ENCODE results near the gene NBEAL1. TPM values are rescaled to one million over a fixed set of nuclear protein-coding genes. Genes with fewer than 3 reads are reported as not detected.
"Not testable (repeated sequence)": the region's sequence is repeated elsewhere in the genome, so short reads cannot be mapped to it uniquely, and the experiment has no call there.

The NBEAL1 gene
- total and polyA plus RNA-seq, 9 donors = 4.6 to 36.2 (median 26.2) TPM

DNA sequence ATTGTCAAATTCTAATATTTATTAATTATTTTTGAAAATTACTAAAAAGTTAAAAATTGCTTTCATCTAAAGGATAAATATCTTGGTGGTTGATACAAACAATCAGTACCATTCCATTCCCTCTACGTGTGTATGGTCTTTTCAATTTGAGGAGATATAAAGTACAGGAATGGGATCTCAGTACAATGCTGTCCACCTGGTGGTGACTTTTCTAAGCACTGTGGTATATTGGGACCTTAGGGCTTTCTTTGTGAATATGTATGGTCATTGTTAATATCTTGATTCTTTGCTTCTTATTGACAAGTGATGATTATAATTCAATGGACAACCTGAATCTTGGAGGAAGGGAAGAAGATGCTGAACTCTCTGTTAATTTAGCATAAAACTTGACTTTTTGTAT, 83.1 kb downstream of the NBEAL1 start:
- Histone ChIP-seq H3K4me1 (ENCODE audit: insufficient read depth) (no peaks in the 10 kb centered on the region), H3K4me3 (no peak overlapping the region), H3K36me3 (no peaks in the 10 kb centered on the region), H3K27ac (no peak overlapping the region), H3K27me3 (no peaks in the 10 kb centered on the region), H3K9me3 (no peaks in the 10 kb centered on the region)
- TF ChIP-seq POLR2A (IDR thresholded peaks at IDR 0.05) = no peak
- TF ChIP-seq, protein P1, sequence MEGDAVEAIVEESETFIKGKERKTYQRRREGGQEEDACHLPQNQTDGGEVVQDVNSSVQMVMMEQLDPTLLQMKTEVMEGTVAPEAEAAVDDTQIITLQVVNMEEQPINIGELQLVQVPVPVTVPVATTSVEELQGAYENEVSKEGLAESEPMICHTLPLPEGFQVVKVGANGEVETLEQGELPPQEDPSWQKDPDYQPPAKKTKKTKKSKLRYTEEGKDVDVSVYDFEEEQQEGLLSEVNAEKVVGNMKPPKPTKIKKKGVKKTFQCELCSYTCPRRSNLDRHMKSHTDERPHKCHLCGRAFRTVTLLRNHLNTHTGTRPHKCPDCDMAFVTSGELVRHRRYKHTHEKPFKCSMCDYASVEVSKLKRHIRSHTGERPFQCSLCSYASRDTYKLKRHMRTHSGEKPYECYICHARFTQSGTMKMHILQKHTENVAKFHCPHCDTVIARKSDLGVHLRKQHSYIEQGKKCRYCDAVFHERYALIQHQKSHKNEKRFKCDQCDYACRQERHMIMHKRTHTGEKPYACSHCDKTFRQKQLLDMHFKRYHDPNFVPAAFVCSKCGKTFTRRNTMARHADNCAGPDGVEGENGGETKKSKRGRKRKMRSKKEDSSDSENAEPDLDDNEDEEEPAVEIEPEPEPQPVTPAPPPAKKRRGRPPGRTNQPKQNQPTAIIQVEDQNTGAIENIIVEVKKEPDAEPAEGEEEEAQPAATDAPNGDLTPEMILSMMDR (IDR thresholded peaks at IDR 0.05) = no peak
- no peak for TF ChIP-seq EP300 (IDR thresholded peaks at IDR 0.05)
- WGBS, 3 donors = 70 to 80% (median 78%) methylated on average over 1 of the region's 1 CpG
- intact Hi-C loops (cut with DNase I) = no loop called here
- DNase-seq = no peak

DNA sequence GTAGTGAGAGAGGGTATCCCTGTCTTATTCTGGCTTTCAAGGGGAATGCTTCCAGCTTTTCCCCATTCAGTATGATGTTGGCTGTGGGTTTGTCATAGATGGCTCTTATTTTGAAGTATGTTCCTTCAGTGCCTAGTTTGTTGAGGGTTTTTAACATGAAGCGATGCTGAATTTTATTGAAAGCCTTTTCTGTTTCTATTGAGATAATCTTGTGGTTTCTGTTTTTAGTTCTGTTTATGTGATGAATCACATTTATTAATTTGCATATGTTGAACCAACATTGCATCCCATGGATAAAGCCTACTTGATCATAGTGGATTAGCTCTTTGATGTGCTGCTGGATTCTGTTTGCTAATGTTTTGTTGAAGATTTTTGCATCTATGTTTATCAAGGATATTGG, 87.7 kb downstream of the NBEAL1 start:
- H3K27ac ChIP-seq; intact Hi-C loops (cut with DNase I); H3K9me3 ChIP-seq; H3K27me3 ChIP-seq; DNase-seq; H3K4me1 ChIP-seq (ENCODE audit: insufficient read depth); H3K36me3 ChIP-seq; H3K4me3 ChIP-seq: not testable (repeated sequence)
- WGBS, 3 donors = 66 to 93% (median 84%) methylated on average over 1 of the region's 1 CpG

DNA sequence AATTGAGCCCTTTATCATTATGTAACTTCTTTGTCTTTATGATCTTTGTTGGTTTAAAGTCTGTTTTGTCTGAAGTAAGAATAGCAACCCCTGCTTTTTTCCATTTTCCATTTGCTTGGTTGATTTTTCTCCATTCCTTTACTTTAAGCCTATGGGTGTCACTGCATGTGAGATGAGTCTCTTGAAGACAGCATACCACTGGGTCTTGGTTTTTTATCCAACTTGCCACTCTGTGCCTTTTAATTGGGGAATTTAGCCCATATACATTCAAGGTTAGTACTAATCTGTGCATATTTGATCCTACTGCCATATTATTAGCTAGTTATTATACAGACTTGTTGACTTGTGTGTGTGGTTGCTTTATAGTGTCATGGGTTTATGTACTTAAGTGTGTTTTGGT, 89.6 kb downstream of the NBEAL1 start:
- no peaks in the 10 kb centered on the region for H3K36me3 ChIP-seq

DNA sequence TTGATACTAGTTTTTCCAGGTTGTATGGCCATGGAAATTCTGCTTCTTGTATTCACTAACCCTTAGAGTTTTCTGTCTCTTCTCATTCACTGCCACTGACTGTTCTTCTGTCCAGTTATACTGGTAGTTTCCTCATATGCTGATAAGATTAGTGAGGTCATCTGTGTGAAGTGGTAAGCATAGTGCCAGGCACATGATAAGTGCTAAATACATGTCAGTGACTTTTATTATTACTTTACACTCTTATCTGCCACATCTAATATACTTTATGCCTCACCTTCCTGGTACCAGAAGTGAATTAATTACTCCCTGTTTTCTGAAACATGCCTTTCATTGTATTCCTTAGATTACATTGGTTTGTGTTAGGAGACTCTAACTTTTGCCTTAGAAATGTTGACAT, 91.3 kb downstream of the NBEAL1 start:
- Histone ChIP-seq H3K27me3 (no peaks in the 10 kb centered on the region), H3K36me3 (no peaks in the 10 kb centered on the region), H3K4me1 (ENCODE audit: insufficient read depth) (no peaks in the 10 kb centered on the region), H3K27ac (no peak overlapping the region), H3K9me3 (no peaks in the 10 kb centered on the region), H3K4me3 (no peak overlapping the region)
- no peak for DNase-seq
- TF ChIP-seq, protein P1 (IDR thresholded peaks at IDR 0.05) = no peak
- TF ChIP-seq POLR2A (IDR thresholded peaks at IDR 0.05) (no peak), EP300 (IDR thresholded peaks at IDR 0.05) (no peak)
- intact Hi-C loops (cut with DNase I) = no loop called here

More for the DNA sequence above, 89.6 kb downstream of the NBEAL1 start:
- no peaks in the 10 kb centered on the region for H3K4me1 ChIP-seq (ENCODE audit: insufficient read depth)
- no peak for DNase-seq
- H3K27me3 ChIP-seq = no peaks in the 10 kb centered on the region
- intact Hi-C loops (cut with DNase I) = no loop called here
- H3K4me3 ChIP-seq = no peak overlapping the region
- TF ChIP-seq POLR2A (IDR thresholded peaks at IDR 0.05) (no peak), EP300 (IDR thresholded peaks at IDR 0.05) (no peak)
- TF ChIP-seq, protein P1 (IDR thresholded peaks at IDR 0.05) = no peak
- H3K27ac ChIP-seq = no peak overlapping the region
- H3K9me3 ChIP-seq = no peaks in the 10 kb centered on the region

DNA sequence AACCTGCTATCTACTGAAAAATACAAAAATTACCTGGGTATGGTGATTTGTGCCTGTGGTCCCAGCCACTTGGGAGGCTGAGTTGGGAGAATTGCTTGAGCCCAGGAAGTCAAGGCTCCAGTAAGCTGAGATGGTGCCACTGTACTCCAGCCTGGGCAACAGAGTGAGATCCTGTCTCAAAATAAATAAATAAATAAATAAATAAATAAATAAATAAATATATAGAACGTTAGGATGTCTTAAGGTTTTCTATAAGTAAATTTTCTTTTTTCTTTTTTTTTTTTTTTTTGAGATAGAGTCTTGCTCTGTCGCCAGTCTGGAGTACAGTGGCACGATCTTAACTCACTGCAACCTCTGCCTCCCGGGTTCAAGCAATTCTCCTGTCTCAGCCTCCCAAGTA, 95.8 kb downstream of the NBEAL1 start:
- H3K27me3 ChIP-seq; H3K4me3 ChIP-seq; DNase-seq; intact Hi-C loops (cut with DNase I); H3K4me1 ChIP-seq (ENCODE audit: insufficient read depth); H3K9me3 ChIP-seq; H3K36me3 ChIP-seq; H3K27ac ChIP-seq: not testable (repeated sequence)
- 72 to 74% (median 73%) methylated on average over 4 of the region's 4 CpGs for WGBS, 3 donors

DNA sequence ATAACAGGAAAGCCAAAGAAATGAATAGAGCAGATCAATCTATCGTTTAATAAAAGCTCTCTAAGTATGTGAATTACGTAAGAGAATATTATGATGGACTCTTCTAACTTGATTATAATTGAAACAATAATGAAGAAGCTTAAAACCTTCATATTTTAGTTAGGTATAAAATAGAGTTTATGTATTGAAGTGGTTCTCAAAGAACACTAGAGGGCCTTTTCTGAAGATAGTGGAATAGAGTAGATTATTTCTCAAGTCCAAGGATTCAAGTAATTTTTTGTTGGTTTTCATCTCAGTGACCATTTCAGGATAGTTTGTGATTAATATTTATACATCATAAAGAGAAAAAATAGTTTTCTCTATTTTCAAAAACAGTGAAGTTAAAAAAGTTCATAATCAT, 97.7 kb downstream of the NBEAL1 start:
- Histone ChIP-seq H3K36me3 (no peaks in the 10 kb centered on the region), H3K9me3 (no peaks in the 10 kb centered on the region), H3K27ac (no peak overlapping the region), H3K27me3 (no peaks in the 10 kb centered on the region), H3K4me3 (no peak overlapping the region), H3K4me1 (ENCODE audit: insufficient read depth) (no peaks in the 10 kb centered on the region)
- intact Hi-C loops (cut with DNase I) = no loop called here
- 97 to 98% (median 97%) methylated on average over 2 of the region's 2 CpGs for WGBS, 3 donors
- no peak for DNase-seq
- TF ChIP-seq, protein P1 (IDR thresholded peaks at IDR 0.05) = no peak
- no peak for TF ChIP-seq POLR2A (IDR thresholded peaks at IDR 0.05)
- no peak for TF ChIP-seq EP300 (IDR thresholded peaks at IDR 0.05)

DNA sequence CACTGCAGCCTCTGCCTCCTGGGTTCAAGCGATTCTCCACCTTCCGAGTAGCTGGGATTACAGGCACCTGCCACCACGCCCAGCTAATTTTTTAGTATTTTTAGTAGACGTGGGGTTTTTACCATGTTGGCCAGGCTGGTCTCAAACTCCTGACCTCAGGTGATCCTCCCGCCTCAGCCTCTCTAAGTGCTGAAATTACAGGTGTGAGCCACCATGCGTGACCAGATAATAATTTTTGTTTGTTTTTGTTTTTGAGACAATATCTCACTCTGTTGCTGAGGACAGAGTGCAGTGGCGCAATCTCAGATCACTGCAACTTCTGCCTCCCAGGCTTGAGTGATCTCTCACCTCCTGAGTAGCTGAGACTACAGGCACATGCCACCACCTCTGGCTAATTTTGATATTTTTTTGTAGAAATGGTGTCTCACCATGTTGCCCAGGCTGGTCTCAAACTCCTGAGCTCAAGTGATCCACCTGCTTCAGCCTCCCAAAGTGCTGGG, 100.6 kb downstream of the NBEAL1 start:
- DNase-seq; H3K4me3 ChIP-seq; H3K4me1 ChIP-seq (ENCODE audit: insufficient read depth); H3K27ac ChIP-seq; H3K27me3 ChIP-seq; intact Hi-C loops (cut with DNase I); H3K9me3 ChIP-seq; H3K36me3 ChIP-seq: not testable (repeated sequence)
- 92 to 96% (median 95%) methylated on average over 7 of the region's 7 CpGs for WGBS, 3 donors

Measured in ovary (tissue), 9 donors.